NCI-H345 treated with DMSO at 0.1 percent for 48 hours (cell line): Measurements from ENCODE around the gene WDR5.

Experiments
- DNase-seq: peaks from one replicate; lab custom pipeline; 2025; ENCODE audit not compliant: unreplicated experiment; lab: John Stamatoyannopoulos, UW

The WDR5 gene

GRCh38 chr9:134205672-134206310, 69.9 kb downstream of the WDR5 start:
- DNase-seq: no peak

- DNase-seq: no peak
These were observed 70.7 kb downstream of the WDR5 start for GRCh38 chr9:134206311-134207300.

- DNase-seq: no peak
These were observed 72.5 kb downstream of the WDR5 start for GRCh38 chr9:134208310-134208841.

GRCh38 chr9:134208981-134209725, 73.3 kb downstream of the WDR5 start:
- DNase-seq: no peak
